ENCODE data around the gene TRIM17. TPM values are rescaled to one million over a fixed set of nuclear protein-coding genes. Genes with fewer than 3 reads are reported as not detected.

Gene TRIM17
- total RNA-seq, 2 donors from 2014 or later: 2.0 to 9.9 TPM

DNA sequence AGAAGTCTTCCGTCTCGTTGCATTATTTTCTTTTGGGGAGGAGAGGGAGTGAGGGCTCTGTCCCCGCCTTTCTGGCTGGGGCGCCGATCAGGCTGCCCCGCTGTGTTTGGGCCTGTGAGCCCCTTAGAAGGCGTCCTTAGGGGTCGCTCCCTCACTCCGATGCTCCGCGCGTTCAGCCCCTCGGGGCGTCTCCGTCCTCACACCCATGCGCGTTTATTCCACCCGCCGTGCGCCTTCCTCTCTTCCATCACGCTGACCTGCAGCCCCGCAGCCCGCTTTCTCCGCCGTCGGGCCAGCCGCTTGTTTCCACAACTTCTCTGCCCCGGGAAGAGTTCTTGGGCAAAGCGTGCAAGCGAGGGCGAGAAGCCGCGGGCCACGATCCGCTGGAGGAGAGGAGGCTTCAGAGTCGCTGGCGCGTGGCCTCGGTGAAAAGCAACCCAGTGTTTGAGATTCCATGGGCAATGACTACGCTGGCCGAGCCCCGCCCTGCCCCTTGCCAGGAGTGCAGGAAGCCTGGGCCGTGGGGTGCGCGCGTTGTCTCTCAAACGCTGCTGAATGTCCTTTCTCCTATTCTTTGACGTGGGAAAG, 37.7 kb downstream of the TRIM17 start:
- H3K27ac ChIP-seq: peak overlapping the region; percentile 36 to 60
- H3K36me3 ChIP-seq: no peaks in the 10 kb centered on the region

DNA sequence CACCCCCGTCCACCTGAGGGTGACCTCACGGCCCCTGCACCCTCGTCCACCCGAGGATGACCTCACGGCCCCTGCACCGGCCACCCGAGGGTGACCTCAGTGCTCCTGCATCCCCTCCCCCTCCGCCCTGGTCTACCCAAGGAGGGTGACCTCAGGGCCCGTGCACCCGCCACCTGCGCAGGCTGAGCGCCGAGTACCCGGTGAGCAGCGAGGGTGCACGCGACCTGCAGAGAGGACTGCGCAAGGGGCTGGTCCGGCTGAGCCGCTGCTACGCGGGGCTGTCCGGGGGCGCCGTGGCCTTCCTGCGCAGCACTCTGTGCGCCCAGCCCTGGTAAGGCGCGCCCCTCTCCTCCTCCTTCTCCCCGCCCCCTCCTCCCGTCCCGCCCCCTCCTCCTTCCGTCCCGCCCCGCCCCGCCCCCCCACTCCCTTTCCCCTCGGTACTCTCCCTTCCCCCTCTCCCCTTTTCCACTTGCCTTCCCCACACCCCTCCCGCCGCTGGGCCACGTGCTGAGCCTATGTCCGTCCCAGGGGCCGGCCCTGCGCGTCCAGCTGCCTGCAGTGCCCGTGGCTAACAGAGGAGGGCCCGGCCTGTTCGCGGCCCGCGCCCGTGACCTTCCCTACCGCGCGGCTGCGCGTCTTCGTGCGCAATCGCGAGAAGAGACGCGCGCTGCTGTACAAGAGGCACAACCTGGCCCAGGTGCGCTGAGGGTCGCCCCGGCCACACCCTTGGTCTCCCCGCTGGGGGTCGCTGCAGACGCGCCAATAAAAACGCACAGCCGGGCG, 38.4 kb downstream of the TRIM17 start:
- Histone ChIP-seq H3K4me1 (replicated peaks) (no peaks in the 10 kb centered on the region), H3K27ac (peak overlapping the region; percentile 36 to 60), H3K4me3 (peak overlapping the region; percentile 36 to 40), H3K9me3 (no peaks in the 10 kb centered on the region), H3K27me3 (replicated peaks; ENCODE audit: insufficient read depth) (no peaks in the 10 kb centered on the region), H3K36me3 (no peaks in the 10 kb centered on the region)
- TF ChIP-seq POLR2AphosphoS5 (IDR thresholded peaks at IDR 0.05): no peak
- TF ChIP-seq, protein P1, sequence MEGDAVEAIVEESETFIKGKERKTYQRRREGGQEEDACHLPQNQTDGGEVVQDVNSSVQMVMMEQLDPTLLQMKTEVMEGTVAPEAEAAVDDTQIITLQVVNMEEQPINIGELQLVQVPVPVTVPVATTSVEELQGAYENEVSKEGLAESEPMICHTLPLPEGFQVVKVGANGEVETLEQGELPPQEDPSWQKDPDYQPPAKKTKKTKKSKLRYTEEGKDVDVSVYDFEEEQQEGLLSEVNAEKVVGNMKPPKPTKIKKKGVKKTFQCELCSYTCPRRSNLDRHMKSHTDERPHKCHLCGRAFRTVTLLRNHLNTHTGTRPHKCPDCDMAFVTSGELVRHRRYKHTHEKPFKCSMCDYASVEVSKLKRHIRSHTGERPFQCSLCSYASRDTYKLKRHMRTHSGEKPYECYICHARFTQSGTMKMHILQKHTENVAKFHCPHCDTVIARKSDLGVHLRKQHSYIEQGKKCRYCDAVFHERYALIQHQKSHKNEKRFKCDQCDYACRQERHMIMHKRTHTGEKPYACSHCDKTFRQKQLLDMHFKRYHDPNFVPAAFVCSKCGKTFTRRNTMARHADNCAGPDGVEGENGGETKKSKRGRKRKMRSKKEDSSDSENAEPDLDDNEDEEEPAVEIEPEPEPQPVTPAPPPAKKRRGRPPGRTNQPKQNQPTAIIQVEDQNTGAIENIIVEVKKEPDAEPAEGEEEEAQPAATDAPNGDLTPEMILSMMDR (IDR thresholded peaks at IDR 0.05): peak in 3 of 4 experiments; percentile 21 to 59 (median 50)
- no peak for DNase-seq (ENCODE audit: low spot score)
- 16% methylated on average over 46 of the region's 73 CpGs for WGBS
- intact Hi-C loops (cut with DNase I): loop anchor here (5.0 kb wide), 1 partner anchor 101 kb away; no protein-coding TSS in a partner anchor

More for the DNA sequence above, 37.7 kb downstream of the TRIM17 start:
- Histone ChIP-seq H3K27me3 (replicated peaks; ENCODE audit: insufficient read depth) (no peaks in the 10 kb centered on the region), H3K4me3 (peak overlapping the region; percentile 36 to 40), H3K4me1 (replicated peaks) (no peaks in the 10 kb centered on the region), H3K9me3 (no peaks in the 10 kb centered on the region)
- DNase-seq (ENCODE audit: low spot score): no peak
- 12% methylated on average over 48 of the region's 48 CpGs for WGBS
- intact Hi-C loops (cut with DNase I): loop anchor here (5.0 kb wide), 1 partner anchor 102 kb away; no protein-coding TSS in a partner anchor
- TF ChIP-seq POLR2A (IDR thresholded peaks at IDR 0.05): no peak
- no peak for TF ChIP-seq POLR2AphosphoS5 (IDR thresholded peaks at IDR 0.05)
- TF ChIP-seq, protein P1 (IDR thresholded peaks at IDR 0.05): no peak

DNA sequence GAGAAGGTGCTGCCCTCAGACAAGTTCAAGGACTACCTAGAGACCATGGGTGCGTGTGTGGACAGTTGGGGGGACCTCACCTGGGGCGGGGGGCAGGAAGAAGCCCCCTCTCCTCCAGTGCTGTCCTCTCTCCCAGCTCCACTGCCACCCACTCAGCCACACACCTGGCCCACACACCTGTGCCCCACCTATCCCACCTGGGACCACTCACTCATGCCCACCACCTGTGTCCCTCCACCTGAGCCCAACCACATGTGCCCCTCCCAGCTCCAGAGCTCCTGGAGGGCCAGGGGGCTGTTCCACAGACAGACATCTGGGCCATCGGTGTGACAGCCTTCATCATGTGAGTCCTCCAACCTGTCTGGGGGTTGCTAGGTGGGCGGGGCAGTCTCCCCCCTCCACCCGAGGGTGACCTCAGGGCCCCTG, 39.0 kb downstream of the TRIM17 start:
- intact Hi-C loops (cut with DNase I): loop anchor here (5.0 kb wide), 1 partner anchor 100 kb away; no protein-coding TSS in a partner anchor
- H3K9me3 ChIP-seq: no peaks in the 10 kb centered on the region
- WGBS: 57% methylated on average over 5 of the region's 5 CpGs
- H3K4me3 ChIP-seq: peak overlapping the region in 1 of 2 donors; percentile 40
- TF ChIP-seq POLR2AphosphoS5 (IDR thresholded peaks at IDR 0.05) (no peak), POLR2A (IDR thresholded peaks at IDR 0.05) (no peak)
- TF ChIP-seq, protein P1 (IDR thresholded peaks at IDR 0.05): no peak
- H3K27ac ChIP-seq: no peak overlapping the region
- no peak for DNase-seq (ENCODE audit: low spot score)
- no peaks in the 10 kb centered on the region for H3K4me1 ChIP-seq (replicated peaks)
- H3K36me3 ChIP-seq: no peaks in the 10 kb centered on the region
- no peaks in the 10 kb centered on the region for H3K27me3 ChIP-seq (replicated peaks; ENCODE audit: insufficient read depth)

DNA sequence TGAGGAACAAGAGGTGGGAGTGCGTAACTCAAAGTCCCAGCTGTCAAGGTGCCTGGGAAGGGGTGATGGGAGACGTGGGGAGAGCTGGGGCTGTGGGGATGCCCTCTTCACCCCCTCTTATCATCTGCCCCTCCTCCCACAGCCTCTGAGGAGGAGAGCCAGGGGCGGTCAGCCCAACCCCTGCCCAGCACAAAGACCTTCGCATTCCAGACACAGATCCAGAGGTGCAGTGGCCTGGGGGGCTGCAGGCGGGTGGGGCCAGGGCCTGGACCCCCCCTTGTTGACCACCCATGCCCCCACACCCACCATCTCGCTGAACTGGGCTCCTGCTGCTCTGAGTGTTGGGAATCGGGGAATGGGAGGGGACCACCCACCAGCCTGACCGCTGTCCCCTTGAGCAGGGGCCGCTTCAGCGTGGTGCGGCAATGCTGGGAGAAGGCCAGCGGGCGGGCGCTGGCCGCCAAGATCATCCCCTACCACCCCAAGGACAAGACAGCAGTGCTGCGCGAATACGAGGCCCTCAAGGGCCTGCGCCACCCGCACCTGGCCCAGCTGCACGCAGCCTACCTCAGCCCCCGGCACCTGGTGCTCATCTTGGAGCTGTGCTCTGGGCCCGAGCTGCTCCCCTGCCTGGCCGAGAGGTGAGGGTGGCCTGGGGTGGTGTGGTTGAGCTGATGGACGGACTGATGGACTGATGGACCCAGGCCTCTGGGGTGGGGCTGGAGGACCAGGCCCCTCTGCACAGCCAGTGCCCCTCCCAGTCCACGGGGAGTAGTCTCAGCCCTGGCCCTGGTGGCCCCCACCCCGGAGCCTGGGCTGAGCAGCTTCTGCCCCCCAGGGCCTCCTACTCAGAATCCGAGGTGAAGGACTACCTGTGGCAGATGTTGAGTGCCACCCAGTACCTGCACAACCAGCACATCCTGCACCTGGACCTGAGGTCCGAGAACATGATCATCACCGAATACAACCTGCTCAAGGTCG, 39.7 kb downstream of the TRIM17 start:
- DNase-seq (ENCODE audit: low spot score): no peak

More for the DNA sequence above, 39.7 kb downstream of the TRIM17 start:
- H3K9me3 ChIP-seq: no peaks in the 10 kb centered on the region
- TF ChIP-seq, protein P1 (IDR thresholded peaks at IDR 0.05): no peak
- TF ChIP-seq POLR2A (IDR thresholded peaks at IDR 0.05) (no peak), POLR2AphosphoS5 (IDR thresholded peaks at IDR 0.05) (no peak)
- 95% methylated on average over 21 of the region's 31 CpGs for WGBS
- H3K27me3 ChIP-seq (replicated peaks; ENCODE audit: insufficient read depth): no peaks in the 10 kb centered on the region
- no peaks in the 10 kb centered on the region for H3K4me1 ChIP-seq (replicated peaks)
- no peaks in the 10 kb centered on the region for H3K36me3 ChIP-seq
- H3K4me3 ChIP-seq: no peak overlapping the region
- intact Hi-C loops (cut with DNase I): loop anchor here (5.0 kb wide), 1 partner anchor 100 kb away; no protein-coding TSS in a partner anchor
- H3K27ac ChIP-seq: no peak overlapping the region
